Measurements from ENCODE around the gene ACTL7B. TPM values are rescaled to one million over a fixed set of nuclear protein-coding genes. Genes with fewer than 3 reads are reported as not detected.

Gene ACTL7B
- total RNA-seq, 1 experiment from 2014 or later: not detected

GRCh38 chr9:108836781-108837180 is 19.0 kb downstream of the ACTL7B start:
- peaks cover 13% of the 10 kb centered on the region for H3K4me1 Mint-ChIP-seq
- no peak overlapping the region for H3K27ac Mint-ChIP-seq
- ATAC-seq: no peak
- H3K27me3 Mint-ChIP-seq (ENCODE audit: low read depth): no peaks in the 10 kb centered on the region
- DNase-seq (ENCODE audit: low spot score): no peak
- TF ChIP-seq OVOL2 (CRISPR knock-in tag; IDR thresholded peaks at IDR 0.05; ENCODE audit: borderline replicate concordance) (no peak), TCF7 (CRISPR knock-in tag; IDR thresholded peaks at IDR 0.05; ENCODE audit: low read depth) (no peak), ESRRA (CRISPR knock-in tag; IDR thresholded peaks at IDR 0.05; ENCODE audit: borderline replicate concordance) (no peak), JAZF1 (CRISPR knock-in tag; IDR thresholded peaks at IDR 0.05) (no peak), GTF2I (CRISPR knock-in tag; conservative IDR thresholded peaks at IDR 0.05) (no peak), GRHL2 (CRISPR knock-in tag; IDR thresholded peaks at IDR 0.05; ENCODE audit: insufficient replicate concordance, severe bottlenecking) (no peak), TEAD1 (CRISPR knock-in tag; IDR thresholded peaks at IDR 0.05) (no peak), AFF4 (CRISPR knock-in tag; IDR thresholded peaks at IDR 0.05; ENCODE audit: borderline replicate concordance) (no peak), PRDM15 (CRISPR knock-in tag; IDR thresholded peaks at IDR 0.05) (no peak), SMAD3 (CRISPR knock-in tag; IDR thresholded peaks at IDR 0.05; ENCODE audit: borderline replicate concordance) (no peak)
- TF ChIP-seq, protein P1, sequence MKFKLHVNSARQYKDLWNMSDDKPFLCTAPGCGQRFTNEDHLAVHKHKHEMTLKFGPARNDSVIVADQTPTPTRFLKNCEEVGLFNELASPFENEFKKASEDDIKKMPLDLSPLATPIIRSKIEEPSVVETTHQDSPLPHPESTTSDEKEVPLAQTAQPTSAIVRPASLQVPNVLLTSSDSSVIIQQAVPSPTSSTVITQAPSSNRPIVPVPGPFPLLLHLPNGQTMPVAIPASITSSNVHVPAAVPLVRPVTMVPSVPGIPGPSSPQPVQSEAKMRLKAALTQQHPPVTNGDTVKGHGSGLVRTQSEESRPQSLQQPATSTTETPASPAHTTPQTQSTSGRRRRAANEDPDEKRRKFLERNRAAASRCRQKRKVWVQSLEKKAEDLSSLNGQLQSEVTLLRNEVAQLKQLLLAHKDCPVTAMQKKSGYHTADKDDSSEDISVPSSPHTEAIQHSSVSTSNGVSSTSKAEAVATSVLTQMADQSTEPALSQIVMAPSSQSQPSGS (CRISPR knock-in tag; IDR thresholded peaks at IDR 0.05; ENCODE audit: borderline replicate concordance, low read depth): no peak
- TF ChIP-seq, protein P2, sequence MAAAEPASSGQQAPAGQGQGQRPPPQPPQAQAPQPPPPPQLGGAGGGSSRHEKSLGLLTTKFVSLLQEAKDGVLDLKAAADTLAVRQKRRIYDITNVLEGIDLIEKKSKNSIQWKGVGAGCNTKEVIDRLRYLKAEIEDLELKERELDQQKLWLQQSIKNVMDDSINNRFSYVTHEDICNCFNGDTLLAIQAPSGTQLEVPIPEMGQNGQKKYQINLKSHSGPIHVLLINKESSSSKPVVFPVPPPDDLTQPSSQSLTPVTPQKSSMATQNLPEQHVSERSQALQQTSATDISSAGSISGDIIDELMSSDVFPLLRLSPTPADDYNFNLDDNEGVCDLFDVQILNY (CRISPR knock-in tag; IDR thresholded peaks at IDR 0.05): no peak
- TF ChIP-seq, protein P3, sequence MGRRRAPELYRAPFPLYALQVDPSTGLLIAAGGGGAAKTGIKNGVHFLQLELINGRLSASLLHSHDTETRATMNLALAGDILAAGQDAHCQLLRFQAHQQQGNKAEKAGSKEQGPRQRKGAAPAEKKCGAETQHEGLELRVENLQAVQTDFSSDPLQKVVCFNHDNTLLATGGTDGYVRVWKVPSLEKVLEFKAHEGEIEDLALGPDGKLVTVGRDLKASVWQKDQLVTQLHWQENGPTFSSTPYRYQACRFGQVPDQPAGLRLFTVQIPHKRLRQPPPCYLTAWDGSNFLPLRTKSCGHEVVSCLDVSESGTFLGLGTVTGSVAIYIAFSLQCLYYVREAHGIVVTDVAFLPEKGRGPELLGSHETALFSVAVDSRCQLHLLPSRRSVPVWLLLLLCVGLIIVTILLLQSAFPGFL (CRISPR knock-in tag; IDR thresholded peaks at IDR 0.05; ENCODE audit: borderline replicate concordance): no peak
- H3K36me3 Mint-ChIP-seq: no peaks in the 10 kb centered on the region
- H3K9me3 Mint-ChIP-seq: peaks cover 5% of the 10 kb centered on the region
- ChIA-PET CTCF (interaction anchor here (0.9 to 2.1 kb wide), 3 partner anchors 17 to 117 kb away, joined by 3 to 6 read pairs (median 4); no protein-coding TSS in a partner anchor), POLR2A (no interaction called here)
- H3K4me3 Mint-ChIP-seq: no peak overlapping the region

GRCh38 chr9:108836319-108836718 is 19.5 kb downstream of the ACTL7B start:
- Mint-ChIP-seq H3K4me3 (no peak overlapping the region), H3K27ac (no peak overlapping the region), H3K4me1 (peaks cover 13% of the 10 kb centered on the region), H3K36me3 (no peaks in the 10 kb centered on the region), H3K27me3 (ENCODE audit: low read depth) (no peaks in the 10 kb centered on the region), H3K9me3 (peaks cover 5% of the 10 kb centered on the region)
- ATAC-seq (no peak), DNase-seq (ENCODE audit: low spot score) (no peak)
- POLR2A ChIA-PET: no interaction called here
- CTCF ChIA-PET: interaction anchor here (1.0 to 2.1 kb wide), 2 partner anchors 59 to 118 kb away, joined by 4 to 6 read pairs; no protein-coding TSS in a partner anchor
- TF ChIP-seq ZNF138 (CRISPR knock-in tag; conservative IDR thresholded peaks at IDR 0.05) (no peak), ZNF396 (CRISPR knock-in tag; IDR thresholded peaks at IDR 0.05; ENCODE audit: borderline replicate concordance) (no peak), RORB (CRISPR knock-in tag; IDR thresholded peaks at IDR 0.05) (no peak), E2F1 (CRISPR knock-in tag; IDR thresholded peaks at IDR 0.05) (no peak), EMX1 (CRISPR knock-in tag; IDR thresholded peaks at IDR 0.05) (no peak), ZBTB43 (CRISPR knock-in tag; IDR thresholded peaks at IDR 0.05) (no peak), TCF7 (CRISPR knock-in tag; IDR thresholded peaks at IDR 0.05; ENCODE audit: low read depth) (no peak)
- TF ChIP-seq, protein P4, sequence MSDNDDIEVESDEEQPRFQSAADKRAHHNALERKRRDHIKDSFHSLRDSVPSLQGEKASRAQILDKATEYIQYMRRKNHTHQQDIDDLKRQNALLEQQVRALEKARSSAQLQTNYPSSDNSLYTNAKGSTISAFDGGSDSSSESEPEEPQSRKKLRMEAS (CRISPR knock-in tag; IDR thresholded peaks at IDR 0.05): no peak
- TF ChIP-seq, protein P2 (CRISPR knock-in tag; IDR thresholded peaks at IDR 0.05): no peak
